ENCODE data around the gene FOSL2.

Gene FOSL2

DNA sequence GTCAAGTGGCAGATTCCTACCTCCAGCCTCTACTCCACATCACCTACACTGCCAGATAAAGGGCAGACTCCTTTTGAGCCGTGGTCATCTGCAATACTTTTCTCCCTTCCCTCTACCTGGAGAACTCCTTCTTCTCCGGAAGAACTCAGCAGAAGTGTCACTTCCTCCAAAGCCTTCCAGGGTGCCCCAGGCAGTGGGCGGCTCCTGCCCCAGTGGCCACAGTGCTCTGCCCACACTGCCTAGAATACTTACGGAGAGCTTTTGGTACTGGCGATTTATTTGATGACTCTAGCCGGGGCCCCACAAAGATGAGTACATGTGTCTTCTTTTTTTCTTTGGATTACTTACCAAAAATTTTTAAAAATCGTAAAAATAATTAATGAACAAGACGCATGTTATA, 39.7 kb downstream of the FOSL2 start:
- DNase-seq (ENCODE audit: low read depth): no peak
- no peak overlapping the region for H3K4me3 ChIP-seq (ENCODE audit: low read depth, low read length)
- TF ChIP-seq, protein P1, sequence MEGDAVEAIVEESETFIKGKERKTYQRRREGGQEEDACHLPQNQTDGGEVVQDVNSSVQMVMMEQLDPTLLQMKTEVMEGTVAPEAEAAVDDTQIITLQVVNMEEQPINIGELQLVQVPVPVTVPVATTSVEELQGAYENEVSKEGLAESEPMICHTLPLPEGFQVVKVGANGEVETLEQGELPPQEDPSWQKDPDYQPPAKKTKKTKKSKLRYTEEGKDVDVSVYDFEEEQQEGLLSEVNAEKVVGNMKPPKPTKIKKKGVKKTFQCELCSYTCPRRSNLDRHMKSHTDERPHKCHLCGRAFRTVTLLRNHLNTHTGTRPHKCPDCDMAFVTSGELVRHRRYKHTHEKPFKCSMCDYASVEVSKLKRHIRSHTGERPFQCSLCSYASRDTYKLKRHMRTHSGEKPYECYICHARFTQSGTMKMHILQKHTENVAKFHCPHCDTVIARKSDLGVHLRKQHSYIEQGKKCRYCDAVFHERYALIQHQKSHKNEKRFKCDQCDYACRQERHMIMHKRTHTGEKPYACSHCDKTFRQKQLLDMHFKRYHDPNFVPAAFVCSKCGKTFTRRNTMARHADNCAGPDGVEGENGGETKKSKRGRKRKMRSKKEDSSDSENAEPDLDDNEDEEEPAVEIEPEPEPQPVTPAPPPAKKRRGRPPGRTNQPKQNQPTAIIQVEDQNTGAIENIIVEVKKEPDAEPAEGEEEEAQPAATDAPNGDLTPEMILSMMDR (conservative IDR thresholded peaks at IDR 0.05; ENCODE audit: low read depth, low read length): no peak

GRCh38 chr2:28433215-28433614, 40.6 kb downstream of the FOSL2 start:
- no peak overlapping the region for H3K4me3 ChIP-seq (ENCODE audit: low read depth, low read length)
- no peak for DNase-seq (ENCODE audit: low read depth)
- TF ChIP-seq, protein P1 (conservative IDR thresholded peaks at IDR 0.05; ENCODE audit: low read depth, low read length): no peak

GRCh38 chr2:28433935-28434599, 41.4 kb downstream of the FOSL2 start:
- TF ChIP-seq, protein P1 (conservative IDR thresholded peaks at IDR 0.05; ENCODE audit: low read depth, low read length): no peak
- no peak for DNase-seq (ENCODE audit: low read depth)
- no peak overlapping the region for H3K4me3 ChIP-seq (ENCODE audit: low read depth, low read length)

- no peak overlapping the region for H3K4me3 ChIP-seq (ENCODE audit: low read depth, low read length)
- DNase-seq (ENCODE audit: low read depth): no peak
- TF ChIP-seq, protein P1 (conservative IDR thresholded peaks at IDR 0.05; ENCODE audit: low read depth, low read length): no peak
Observed at GRCh38 chr2:28434600-28434989, 41.9 kb downstream of the FOSL2 start.

DNA sequence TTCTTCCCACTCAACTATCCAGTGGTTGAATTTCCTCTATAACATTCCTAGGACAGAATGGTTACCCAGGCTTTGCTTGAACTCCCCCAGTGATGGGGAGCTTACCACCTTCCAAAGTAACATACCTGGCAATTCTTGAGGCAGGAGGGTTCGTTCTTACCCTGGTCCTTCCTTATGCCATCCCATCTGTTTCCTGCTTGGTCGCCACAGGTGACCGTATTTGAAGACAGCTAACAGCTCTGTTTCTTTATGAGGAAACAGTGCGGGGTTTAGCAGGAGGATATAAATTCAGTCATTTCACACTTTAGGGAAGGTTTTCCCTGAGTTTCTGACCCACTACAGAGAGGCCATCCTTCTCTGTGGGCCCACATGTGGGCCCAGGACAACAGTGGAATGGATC, 42.6 kb downstream of the FOSL2 start:
- no peak overlapping the region for H3K4me3 ChIP-seq (ENCODE audit: low read depth, low read length)
- DNase-seq (ENCODE audit: low read depth): no peak
- TF ChIP-seq, protein P1 (conservative IDR thresholded peaks at IDR 0.05; ENCODE audit: low read depth, low read length): no peak

DNA sequence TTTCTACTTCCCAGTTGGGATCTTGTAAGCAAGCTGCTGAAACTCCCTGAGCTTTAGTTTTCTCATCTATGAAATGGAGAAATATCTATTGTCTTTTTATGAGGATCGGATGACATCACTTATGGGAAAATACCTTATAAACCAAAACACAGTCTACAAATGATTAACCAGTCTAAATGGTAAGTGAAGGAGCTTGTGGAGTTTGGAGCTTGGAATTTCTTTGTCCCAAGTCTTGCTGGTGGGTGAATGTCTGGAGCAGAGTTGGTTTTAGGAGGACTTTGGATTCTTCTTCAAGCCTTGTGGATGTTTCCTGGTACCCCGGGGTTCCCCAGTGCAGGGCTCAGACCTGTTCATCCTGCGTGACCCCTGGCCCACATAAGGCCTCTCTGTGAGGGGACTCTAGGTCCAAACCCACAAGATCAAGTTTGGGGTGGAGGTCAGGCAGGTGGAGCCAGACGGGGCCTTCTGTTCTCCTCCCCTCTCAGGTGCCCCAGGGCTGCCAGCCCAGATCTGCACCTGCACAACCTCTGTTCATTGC, 43.2 kb downstream of the FOSL2 start:
- DNase-seq (ENCODE audit: low read depth): no peak
- H3K4me3 ChIP-seq (ENCODE audit: low read depth, low read length): no peak overlapping the region
- TF ChIP-seq, protein P1 (conservative IDR thresholded peaks at IDR 0.05; ENCODE audit: low read depth, low read length): no peak

- TF ChIP-seq, protein P1 (conservative IDR thresholded peaks at IDR 0.05; ENCODE audit: low read depth, low read length): no peak
- no peak for DNase-seq (ENCODE audit: low read depth)
Observed at GRCh38 chr2:28436525-28437051, 43.9 kb downstream of the FOSL2 start.

More at GRCh38 chr2:28436525-28437051, 43.9 kb downstream of the FOSL2 start:
- no peak overlapping the region for H3K4me3 ChIP-seq (ENCODE audit: low read depth, low read length)

Data from choroid plexus epithelial cell (primary cell).